MM.1S (cell line): Measurements from ENCODE around the gene PRRX2.

Experiments used
- DNase-seq: peaks from one replicate; pipeline ENCODE4 v3.0.0-alpha.2; 2015
- H2AFZ ChIP-seq: fragments of 300-600 bp; sonication (generic); 2 replicates; pipeline ENCODE4 v1.6.0; 2016; ENCODE audit warnings: antibody characterized with exemption, low read length
- H3F3A ChIP-seq: fragments of 300-600 bp; sonication (generic); 2 replicates; pipeline ENCODE4 v1.6.1; 2016; ENCODE audit warnings: mild to moderate bottlenecking, antibody characterized with exemption, low read length, moderate library complexity, mixed read lengths; ENCODE audit not compliant: insufficient read depth
- H3K27ac ChIP-seq: fragments of 300-600 bp; sonication (generic); 2 replicates; pipeline ENCODE4 v1.5.1; 2016; ENCODE audit warnings: mild to moderate bottlenecking, low read length
- H3K27me3 ChIP-seq: fragments of 300-600 bp; sonication (generic); replicated peaks from 2 replicates; pipeline ENCODE4 v1.6.0; 2016; ENCODE audit warnings: low read length; ENCODE audit not compliant: insufficient read depth
- H3K36me3 ChIP-seq: fragments of 300-600 bp; sonication (generic); replicated peaks from 2 replicates; pipeline ENCODE4 v1.6.1; 2016; ENCODE audit warnings: mild to moderate bottlenecking, low read length, mixed read lengths; ENCODE audit not compliant: insufficient read depth
- H3K4me1 ChIP-seq: fragments of 300-600 bp; sonication (generic); 2 replicates; pipeline ENCODE4 v1.6.1; 2016; ENCODE audit warnings: low read length, mixed read lengths
- H3K4me2 ChIP-seq: fragments of 300-600 bp; sonication (generic); 2 replicates; pipeline ENCODE4 v1.6.0; 2016; ENCODE audit warnings: low read depth, low read length
- H3K4me3 ChIP-seq: fragments of 300-600 bp; sonication (generic); 2 replicates; pipeline ENCODE4 v1.5.1; 2016; ENCODE audit warnings: low read length, mixed read lengths
- H3K79me2 ChIP-seq: fragments of 300-600 bp; sonication (generic); 2 replicates; pipeline ENCODE4 v1.6.1; 2016; ENCODE audit warnings: mixed run types, low read length, mixed read lengths
- H3K9ac ChIP-seq: fragments of 300-600 bp; sonication (generic); 2 replicates; pipeline ENCODE4 v1.6.1; 2016; ENCODE audit warnings: low read length, mixed read lengths
- H3K9me2 ChIP-seq: fragments of 300-600 bp; sonication (generic); replicated peaks from 2 replicates; pipeline ENCODE4 v1.6.1; 2016; ENCODE audit warnings: mild to moderate bottlenecking, low read length, mixed read lengths; ENCODE audit not compliant: insufficient read depth
- H3K9me3 ChIP-seq: fragments of 300-600 bp; sonication (generic); replicated peaks from 2 replicates; pipeline ENCODE4 v1.6.1; 2016; ENCODE audit warnings: mild to moderate bottlenecking, low read length, mixed read lengths; ENCODE audit not compliant: insufficient read depth
- H4K20me1 ChIP-seq: fragments of 300-600 bp; sonication (generic); 2 replicates; pipeline ENCODE4 v1.6.1; 2016; ENCODE audit warnings: mild to moderate bottlenecking, low read length, moderate library complexity, mixed read lengths; ENCODE audit not compliant: insufficient read depth
- EZH2 ChIP-seq: fragments of 300-600 bp; sonication (generic); optimal IDR thresholded peaks from 2 replicates; pipeline ENCODE3; 2017; ENCODE audit warnings: low read depth, mild to moderate bottlenecking, antibody characterized with exemption, low read length, mixed read lengths
- EZH2phosphoT487 ChIP-seq: fragments of 300-600 bp; sonication (generic); IDR thresholded peaks from 2 replicates; pipeline ENCODE4 v1.6.1; 2018; ENCODE audit warnings: antibody characterized with exemption, low read length
- TF ChIP-seq, protein P1 (sequence below): fragments of 300-600 bp; sonication (generic); IDR thresholded peaks from 2 replicates; pipeline ENCODE4 v1.5.1; 2016; ENCODE audit warnings: antibody characterized with exemption, low read length, mixed read lengths

The PRRX2 gene

DNA sequence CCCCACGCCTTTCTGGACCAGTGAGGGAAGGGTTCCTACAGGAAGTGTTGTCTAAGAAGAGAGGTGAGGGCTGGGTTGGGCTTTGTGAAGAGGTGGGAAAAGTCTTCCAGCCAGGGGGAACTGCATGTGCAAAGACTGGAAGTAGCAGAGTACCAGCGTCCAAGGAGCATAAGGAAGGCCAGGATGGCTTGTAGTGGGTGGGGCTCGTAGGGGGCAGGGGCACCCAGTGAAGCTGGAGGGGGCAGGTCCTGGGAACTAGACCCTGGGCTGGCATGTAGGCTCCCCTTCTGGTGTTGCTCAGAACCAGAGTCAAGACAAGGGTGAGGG, 20.4 kb downstream of the PRRX2 start:
- H3K79me2 ChIP-seq, result no peaks in the 10 kb centered on the region
- H4K20me1 ChIP-seq, result no peaks in the 10 kb centered on the region
- no peak overlapping the region for H3K27ac ChIP-seq
- no peaks in the 10 kb centered on the region for H3F3A ChIP-seq
- no peak for DNase-seq
- H3K9ac ChIP-seq, result no peak overlapping the region
- no peak for TF ChIP-seq EZH2phosphoT487
- TF ChIP-seq, protein P1, sequence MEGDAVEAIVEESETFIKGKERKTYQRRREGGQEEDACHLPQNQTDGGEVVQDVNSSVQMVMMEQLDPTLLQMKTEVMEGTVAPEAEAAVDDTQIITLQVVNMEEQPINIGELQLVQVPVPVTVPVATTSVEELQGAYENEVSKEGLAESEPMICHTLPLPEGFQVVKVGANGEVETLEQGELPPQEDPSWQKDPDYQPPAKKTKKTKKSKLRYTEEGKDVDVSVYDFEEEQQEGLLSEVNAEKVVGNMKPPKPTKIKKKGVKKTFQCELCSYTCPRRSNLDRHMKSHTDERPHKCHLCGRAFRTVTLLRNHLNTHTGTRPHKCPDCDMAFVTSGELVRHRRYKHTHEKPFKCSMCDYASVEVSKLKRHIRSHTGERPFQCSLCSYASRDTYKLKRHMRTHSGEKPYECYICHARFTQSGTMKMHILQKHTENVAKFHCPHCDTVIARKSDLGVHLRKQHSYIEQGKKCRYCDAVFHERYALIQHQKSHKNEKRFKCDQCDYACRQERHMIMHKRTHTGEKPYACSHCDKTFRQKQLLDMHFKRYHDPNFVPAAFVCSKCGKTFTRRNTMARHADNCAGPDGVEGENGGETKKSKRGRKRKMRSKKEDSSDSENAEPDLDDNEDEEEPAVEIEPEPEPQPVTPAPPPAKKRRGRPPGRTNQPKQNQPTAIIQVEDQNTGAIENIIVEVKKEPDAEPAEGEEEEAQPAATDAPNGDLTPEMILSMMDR, result no peak
- no peak for TF ChIP-seq EZH2
- peaks cover 86% of the 10 kb centered on the region for H3K27me3 ChIP-seq
- no peak overlapping the region for H2AFZ ChIP-seq
- H3K4me3 ChIP-seq, result no peak overlapping the region
- no peak overlapping the region for H3K4me2 ChIP-seq
- no peaks in the 10 kb centered on the region for H3K4me1 ChIP-seq
- no peaks in the 10 kb centered on the region for H3K9me3 ChIP-seq
- no peaks in the 10 kb centered on the region for H3K9me2 ChIP-seq
- no peaks in the 10 kb centered on the region for H3K36me3 ChIP-seq

DNA sequence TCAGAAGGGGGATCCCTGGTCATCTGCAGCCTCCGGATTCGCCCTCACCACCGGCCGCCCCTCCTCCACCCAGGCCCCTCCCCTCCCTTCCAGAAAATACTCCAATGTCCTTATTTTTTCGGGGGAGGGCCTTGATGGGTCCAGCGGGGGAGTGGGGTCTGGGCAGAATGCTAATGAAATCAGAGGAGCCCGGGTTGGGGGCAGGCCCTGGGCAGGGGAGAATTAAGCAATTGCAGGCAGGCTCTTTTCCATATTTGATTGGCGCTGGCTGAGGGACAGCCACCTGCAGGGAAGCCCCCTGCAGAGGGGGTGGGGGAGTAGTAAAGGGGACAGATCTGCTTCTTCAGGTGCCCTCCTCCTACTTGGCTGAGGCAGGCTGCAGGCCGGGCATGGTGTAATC, 21.3 kb downstream of the PRRX2 start:
- no peaks in the 10 kb centered on the region for H3K9me3 ChIP-seq
- no peaks in the 10 kb centered on the region for H3K4me1 ChIP-seq
- H3K9me2 ChIP-seq, result no peaks in the 10 kb centered on the region
- no peak overlapping the region for H3K4me2 ChIP-seq
- no peaks in the 10 kb centered on the region for H3F3A ChIP-seq
- DNase-seq, result no peak
- TF ChIP-seq, protein P1, result no peak
- TF ChIP-seq EZH2 (no peak), EZH2phosphoT487 (no peak)
- H4K20me1 ChIP-seq, result no peaks in the 10 kb centered on the region
- no peaks in the 10 kb centered on the region for H3K36me3 ChIP-seq
- H3K27ac ChIP-seq, result no peak overlapping the region
- H2AFZ ChIP-seq, result no peak overlapping the region
- no peaks in the 10 kb centered on the region for H3K79me2 ChIP-seq
- H3K27me3 ChIP-seq, result peaks cover 88% of the 10 kb centered on the region
- no peak overlapping the region for H3K9ac ChIP-seq
- H3K4me3 ChIP-seq, result no peak overlapping the region

- peaks cover 88% of the 10 kb centered on the region for H3K27me3 ChIP-seq
- DNase-seq, result no peak
- H3K36me3 ChIP-seq, result no peaks in the 10 kb centered on the region
- H4K20me1 ChIP-seq, result no peaks in the 10 kb centered on the region
- no peaks in the 10 kb centered on the region for H3K9me2 ChIP-seq
- TF ChIP-seq, protein P1, result no peak
- TF ChIP-seq EZH2phosphoT487 (no peak), EZH2 (no peak)
- H3K9me3 ChIP-seq, result no peaks in the 10 kb centered on the region
- H3K4me2 ChIP-seq, result no peak overlapping the region
- no peak overlapping the region for H3K4me3 ChIP-seq
- no peaks in the 10 kb centered on the region for H3K4me1 ChIP-seq
- no peak overlapping the region for H2AFZ ChIP-seq
- H3K27ac ChIP-seq, result no peak overlapping the region
- no peaks in the 10 kb centered on the region for H3K79me2 ChIP-seq
- no peaks in the 10 kb centered on the region for H3F3A ChIP-seq
- no peak overlapping the region for H3K9ac ChIP-seq
These were observed 21.9 kb downstream of the PRRX2 start for GRCh38 chr9:129687391-129687790.
